Upper lobe of right lung (tissue), 1 donor: Measurements from ENCODE around the gene LSM5. TPM values are rescaled to one million over a fixed set of nuclear protein-coding genes. Genes with fewer than 3 reads are reported as not detected.

ENCODE experiments used
- ATAC-seq: fragments of 200-7000 bp; cut with Tn5 transposase; one replicate; pipeline ENCODE4 v1.9.1; 2020; ENCODE audit warnings: mild to moderate bottlenecking, moderate library complexity
- DNase-seq: peaks from one replicate; pipeline ENCODE4 v3.0.0-alpha.2; 2020
- H3K27ac ChIP-seq: fragments of 200-600 bp; one replicate; pipeline ENCODE4 v1.8.0; 2022
- H3K27me3 ChIP-seq: fragments of 200-600 bp; one replicate; pipeline ENCODE4 v1.8.0; 2022; ENCODE audit warnings: mild to moderate bottlenecking
- H3K36me3 ChIP-seq: fragments of 200-600 bp; one replicate; pipeline ENCODE4 v1.8.0; 2022
- H3K4me1 ChIP-seq: fragments of 200-600 bp; one replicate; pipeline ENCODE4 v1.8.0; 2022
- H3K4me3 ChIP-seq: fragments of 200-600 bp; one replicate; pipeline ENCODE4 v1.8.0; 2022; ENCODE audit warnings: mild to moderate bottlenecking
- H3K9me3 ChIP-seq: fragments of 200-600 bp; one replicate; pipeline ENCODE4 v1.8.0; 2022
- intact Hi-C: fragments of 100-400 bp; cut with DNase I; formaldehyde crosslinking; loops from one replicate; pipeline ENCODE4 v1.11.0; 2022
- total RNA-seq: library from RNA; stranded (reverse); fragmentation: NEBNext Ultra II Directional; extraction: Animal tissue kit (Norgen Biotek cat#: 25700); gene quantifications from one replicate; pipeline ENCODE4 v1.2.1, GENCODE V29; 2021
- TF ChIP-seq, protein P1 (sequence below): fragments of 200-600 bp; IDR thresholded peaks from one replicate; pipeline ENCODE4 v1.8.0; 2022; ENCODE audit warnings: antibody characterized with exemption
- donor health status: DM: no; HTN: yes; CAD: no; lungs with severe emphysema.

Gene LSM5
- total RNA-seq, 1 donor from 2014 or later: 29.1 TPM

DNA sequence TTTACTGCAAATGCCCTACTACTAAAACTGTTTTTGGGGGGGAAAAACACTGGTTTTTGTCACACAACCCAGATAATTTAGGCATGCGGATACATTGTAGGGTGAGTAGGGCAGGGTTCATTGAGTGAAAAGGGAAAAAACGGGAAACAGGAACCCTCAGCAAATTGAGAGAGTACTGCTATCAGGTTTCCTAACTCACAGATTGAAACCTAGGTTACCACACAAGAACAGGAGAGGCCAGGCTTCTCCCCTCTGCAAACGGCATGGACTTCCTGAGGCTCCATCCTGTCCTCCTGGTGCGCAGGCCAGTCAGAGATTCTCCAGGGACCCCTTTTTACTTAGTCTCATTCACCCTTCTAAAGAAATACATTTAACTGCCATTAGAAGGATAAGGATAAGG lies 35.7 kb upstream of the LSM5 start:
- TF ChIP-seq, protein P1, sequence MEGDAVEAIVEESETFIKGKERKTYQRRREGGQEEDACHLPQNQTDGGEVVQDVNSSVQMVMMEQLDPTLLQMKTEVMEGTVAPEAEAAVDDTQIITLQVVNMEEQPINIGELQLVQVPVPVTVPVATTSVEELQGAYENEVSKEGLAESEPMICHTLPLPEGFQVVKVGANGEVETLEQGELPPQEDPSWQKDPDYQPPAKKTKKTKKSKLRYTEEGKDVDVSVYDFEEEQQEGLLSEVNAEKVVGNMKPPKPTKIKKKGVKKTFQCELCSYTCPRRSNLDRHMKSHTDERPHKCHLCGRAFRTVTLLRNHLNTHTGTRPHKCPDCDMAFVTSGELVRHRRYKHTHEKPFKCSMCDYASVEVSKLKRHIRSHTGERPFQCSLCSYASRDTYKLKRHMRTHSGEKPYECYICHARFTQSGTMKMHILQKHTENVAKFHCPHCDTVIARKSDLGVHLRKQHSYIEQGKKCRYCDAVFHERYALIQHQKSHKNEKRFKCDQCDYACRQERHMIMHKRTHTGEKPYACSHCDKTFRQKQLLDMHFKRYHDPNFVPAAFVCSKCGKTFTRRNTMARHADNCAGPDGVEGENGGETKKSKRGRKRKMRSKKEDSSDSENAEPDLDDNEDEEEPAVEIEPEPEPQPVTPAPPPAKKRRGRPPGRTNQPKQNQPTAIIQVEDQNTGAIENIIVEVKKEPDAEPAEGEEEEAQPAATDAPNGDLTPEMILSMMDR: no peak
- Histone ChIP-seq H3K9me3 (no peaks in the 10 kb centered on the region), H3K27ac (no peak overlapping the region), H3K4me3 (no peak overlapping the region), H3K27me3 (no peaks in the 10 kb centered on the region), H3K36me3 (no peaks in the 10 kb centered on the region), H3K4me1 (no peaks in the 10 kb centered on the region)
- peak; percentile 72 for ATAC-seq
- intact Hi-C loops: no loop called here
- no peak for DNase-seq

GRCh38 chr7:32524631-32525030 lies 34.5 kb upstream of the LSM5 start:
- no peak for ATAC-seq

GRCh38 chr7:32522746-32523530 lies 32.8 kb upstream of the LSM5 start:
- ATAC-seq (no peak), DNase-seq (no peak)
- TF ChIP-seq, protein P1: no peak
- Histone ChIP-seq H3K27ac (no peak overlapping the region), H3K36me3 (no peaks in the 10 kb centered on the region), H3K27me3 (no peaks in the 10 kb centered on the region), H3K4me3 (no peak overlapping the region), H3K9me3 (no peaks in the 10 kb centered on the region), H3K4me1 (no peaks in the 10 kb centered on the region)
- intact Hi-C loops: no loop called here

More at GRCh38 chr7:32524631-32525030, 34.5 kb upstream of the LSM5 start:
- H3K9me3 ChIP-seq: no peaks in the 10 kb centered on the region
- intact Hi-C loops: no loop called here
- no peak for DNase-seq
- H3K36me3 ChIP-seq: no peaks in the 10 kb centered on the region
- H3K4me1 ChIP-seq: no peaks in the 10 kb centered on the region
- H3K27me3 ChIP-seq: no peaks in the 10 kb centered on the region
- TF ChIP-seq, protein P1: no peak
- H3K4me3 ChIP-seq: no peak overlapping the region
- no peak overlapping the region for H3K27ac ChIP-seq

DNA sequence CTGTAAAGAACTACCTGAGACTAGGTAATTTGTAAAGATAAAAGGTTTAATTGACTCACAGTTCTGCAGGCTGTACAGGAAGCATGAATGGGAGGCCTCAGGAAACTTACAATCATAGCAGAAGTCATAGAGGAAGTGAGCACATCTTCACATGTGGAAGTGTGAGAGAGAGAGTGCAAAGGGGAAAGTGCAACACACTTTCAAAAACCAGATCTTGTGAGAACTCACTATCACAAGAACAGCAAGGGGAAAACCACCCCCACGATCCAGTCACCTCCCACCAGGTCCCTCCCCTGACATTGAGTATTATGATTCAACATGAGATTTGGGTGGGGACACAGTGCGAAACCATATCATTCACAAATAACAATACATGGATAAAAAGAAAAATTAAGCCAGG lies 29.6 kb upstream of the LSM5 start:
- Histone ChIP-seq H3K27ac (no peak overlapping the region), H3K4me1 (peaks cover 12% of the 10 kb centered on the region), H3K27me3 (no peaks in the 10 kb centered on the region), H3K36me3 (no peaks in the 10 kb centered on the region), H3K9me3 (no peaks in the 10 kb centered on the region), H3K4me3 (no peak overlapping the region)
- no peak for ATAC-seq
- DNase-seq: no peak
- intact Hi-C loops: no loop called here
- TF ChIP-seq, protein P1: no peak

DNA sequence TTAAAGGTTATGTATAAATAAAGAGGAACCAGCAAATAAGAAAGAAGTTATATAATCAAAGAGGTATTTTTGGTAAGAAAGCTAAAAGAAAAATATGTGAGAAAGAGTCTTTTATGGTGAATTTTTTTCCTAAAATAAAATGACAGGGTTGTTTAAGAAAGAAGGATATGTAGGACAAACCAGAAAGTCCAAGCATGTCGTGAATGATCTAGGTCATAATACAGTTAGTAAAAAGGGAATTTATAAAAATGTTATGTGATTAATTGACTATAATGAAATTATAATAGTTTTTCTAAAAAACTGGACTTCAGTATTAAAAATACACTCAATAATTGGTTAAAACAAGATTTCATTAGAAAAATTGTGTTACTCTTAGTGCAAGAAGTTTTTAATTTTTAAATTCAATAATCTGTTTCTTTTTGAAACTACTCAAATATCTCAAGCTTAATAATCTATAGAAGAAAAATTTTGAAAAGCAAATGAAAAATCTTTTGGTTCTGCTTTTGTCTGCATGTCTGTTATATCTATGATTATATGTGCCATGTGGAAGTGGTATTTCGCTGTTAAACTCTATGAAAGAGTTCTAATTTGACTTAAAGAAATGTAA lies 28.5 kb upstream of the LSM5 start:
- H3K9me3 ChIP-seq: no peaks in the 10 kb centered on the region
- TF ChIP-seq, protein P1: no peak
- no peaks in the 10 kb centered on the region for H3K36me3 ChIP-seq
- H3K4me1 ChIP-seq: peaks cover 12% of the 10 kb centered on the region
- H3K4me3 ChIP-seq: no peak overlapping the region
- DNase-seq: no peak
- H3K27ac ChIP-seq: no peak overlapping the region
- H3K27me3 ChIP-seq: no peaks in the 10 kb centered on the region
- intact Hi-C loops: no loop called here
- ATAC-seq: no peak
